Inflammatory macrophage treated with lipopolysaccharide for 4 hours (primary cell): ENCODE results near the gene RABL3.
A peak's percentile ranks its signal among the peaks of the same experiment; 100 is the strongest.
"Not testable (repeated sequence)": the region's sequence is repeated elsewhere in the genome, so short reads cannot be mapped to it uniquely, and the experiment has no call there.

Source experiments
- DNase-seq: peaks from one replicate; pipeline ENCODE4 v3.0.0-alpha.2; 2020

RABL3 gene

DNA sequence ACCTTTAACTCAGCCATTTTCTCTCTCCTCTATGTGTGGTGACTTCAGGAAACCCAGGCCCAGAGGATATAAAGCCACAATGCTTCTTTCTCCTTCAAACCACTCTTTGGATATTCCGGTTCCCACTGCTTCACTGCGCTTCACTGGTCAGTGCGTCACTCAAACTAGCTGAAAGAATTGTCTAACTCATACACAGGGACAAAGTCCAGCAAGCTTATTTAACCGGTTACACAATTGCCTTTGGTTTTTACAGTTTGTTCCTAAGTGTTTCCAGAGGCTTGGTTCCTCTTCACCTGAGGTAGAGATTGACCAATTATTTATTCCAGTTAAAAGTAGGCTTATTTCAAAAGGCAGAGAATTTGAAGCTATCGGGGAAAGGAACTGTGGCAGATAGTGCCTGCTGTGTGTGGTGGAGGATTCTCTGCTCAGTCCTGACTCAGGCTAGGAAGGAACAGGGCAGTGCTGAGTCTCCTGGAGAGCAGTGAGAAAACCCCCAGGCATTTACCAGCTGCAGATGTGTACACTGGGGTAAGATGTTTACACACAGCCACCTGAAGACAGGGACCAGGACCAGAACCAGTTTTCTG is 60.1 kb downstream of the RABL3 start, which contains the start of gene HGD:
HGD (minus strand) TSS at position 145 of the 587 bp plus-strand sequence; CDS start at position 17, 128 bp downstream.
- DNase-seq = no peak

DNA sequence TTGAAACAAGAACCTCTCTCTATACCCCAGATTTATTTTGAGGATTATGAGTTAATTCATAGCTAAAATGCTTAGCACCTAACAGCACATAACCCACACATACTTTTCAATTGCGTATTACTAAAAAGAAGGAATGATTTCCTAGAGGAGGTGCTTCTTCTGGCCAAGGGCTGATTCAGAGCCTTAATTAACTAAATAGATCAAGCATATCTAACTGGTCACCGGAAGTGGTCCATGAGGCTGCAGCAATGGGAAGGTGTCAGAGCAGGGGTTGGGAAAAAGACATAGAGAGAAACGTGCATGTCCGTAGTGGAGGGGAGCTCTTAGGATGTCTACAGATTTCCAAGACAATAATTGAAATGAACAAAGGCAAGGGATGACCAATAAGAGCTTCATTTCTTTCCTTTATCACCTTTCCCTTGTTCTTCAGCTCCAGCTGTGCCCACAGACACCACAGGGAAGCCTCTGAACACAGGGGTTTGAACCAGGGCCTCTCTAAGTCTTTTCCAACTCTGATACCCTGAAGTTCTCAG is 60.7 kb downstream of the RABL3 start:
- no peak for DNase-seq

DNA sequence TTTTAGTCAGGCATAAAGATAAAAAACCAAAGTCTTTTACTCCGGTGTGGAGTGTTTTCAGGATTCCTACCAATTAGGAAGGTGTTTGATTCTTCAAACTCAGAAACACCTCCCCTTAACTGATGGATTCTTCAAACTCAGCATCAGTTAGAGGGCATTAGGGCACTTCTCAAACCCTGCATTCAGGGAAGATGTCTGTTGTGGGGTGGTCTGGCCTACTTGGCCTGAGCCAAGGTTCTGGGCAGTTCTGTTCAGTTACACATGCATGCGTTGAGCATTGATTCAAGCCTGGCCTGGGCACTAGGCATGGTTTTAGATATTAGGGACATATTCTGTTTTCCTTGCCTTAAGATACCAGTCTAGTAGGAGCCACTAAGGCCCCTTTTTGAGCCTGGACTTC is 61.3 kb downstream of the RABL3 start:
- no peak for DNase-seq

DNA sequence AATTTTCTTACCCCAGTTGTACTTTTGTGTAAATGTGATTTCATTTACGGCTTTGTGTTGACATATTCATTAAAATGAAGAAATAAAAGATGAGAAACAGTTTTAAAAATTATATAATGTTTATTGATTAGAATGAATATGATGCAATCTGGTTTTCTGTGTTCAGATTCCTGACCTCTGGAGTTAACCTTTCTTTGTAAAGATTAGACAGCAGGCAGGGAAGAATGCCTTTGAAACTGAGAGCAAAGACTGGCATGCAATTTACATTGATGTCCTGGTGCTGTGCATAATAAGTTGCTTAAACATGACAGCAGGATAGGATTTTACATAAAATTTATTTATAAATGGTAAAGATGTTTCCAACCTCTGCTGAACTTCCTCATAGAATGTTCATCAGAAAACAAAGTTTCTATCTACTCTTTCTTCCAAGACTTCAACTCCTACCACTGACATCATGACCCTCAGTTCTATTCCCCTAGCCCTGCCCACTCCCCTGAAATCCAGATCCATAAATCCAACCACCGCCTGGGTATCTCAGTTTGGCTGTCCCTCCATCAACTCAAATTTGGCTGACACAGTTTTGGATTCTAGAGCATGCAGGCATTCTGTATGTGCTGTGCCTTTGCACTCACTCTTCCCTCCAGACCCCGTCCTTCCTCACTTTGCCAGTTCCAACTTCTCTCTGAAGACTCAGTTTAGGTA is 62.0 kb downstream of the RABL3 start:
- no peak for DNase-seq

DNA sequence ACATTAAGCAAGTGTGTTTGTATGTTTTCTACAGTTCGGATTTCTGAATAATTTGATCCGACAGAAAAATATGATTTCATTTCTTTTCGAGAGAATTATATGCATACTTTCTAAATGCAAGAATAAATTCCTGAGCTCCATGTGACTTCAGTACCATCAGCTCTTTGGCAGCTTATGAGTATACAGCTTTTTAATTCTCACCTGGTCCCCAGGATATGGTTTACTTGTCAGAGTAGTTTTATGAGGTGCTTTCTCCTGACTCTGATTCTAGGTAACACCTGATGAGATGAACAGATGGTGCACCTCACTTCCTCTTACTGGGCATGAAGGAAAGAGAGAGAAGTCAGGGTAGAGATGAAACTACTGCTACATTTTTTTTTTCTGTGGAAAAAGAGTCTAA is 63.3 kb downstream of the RABL3 start:
- no peak for DNase-seq

DNA sequence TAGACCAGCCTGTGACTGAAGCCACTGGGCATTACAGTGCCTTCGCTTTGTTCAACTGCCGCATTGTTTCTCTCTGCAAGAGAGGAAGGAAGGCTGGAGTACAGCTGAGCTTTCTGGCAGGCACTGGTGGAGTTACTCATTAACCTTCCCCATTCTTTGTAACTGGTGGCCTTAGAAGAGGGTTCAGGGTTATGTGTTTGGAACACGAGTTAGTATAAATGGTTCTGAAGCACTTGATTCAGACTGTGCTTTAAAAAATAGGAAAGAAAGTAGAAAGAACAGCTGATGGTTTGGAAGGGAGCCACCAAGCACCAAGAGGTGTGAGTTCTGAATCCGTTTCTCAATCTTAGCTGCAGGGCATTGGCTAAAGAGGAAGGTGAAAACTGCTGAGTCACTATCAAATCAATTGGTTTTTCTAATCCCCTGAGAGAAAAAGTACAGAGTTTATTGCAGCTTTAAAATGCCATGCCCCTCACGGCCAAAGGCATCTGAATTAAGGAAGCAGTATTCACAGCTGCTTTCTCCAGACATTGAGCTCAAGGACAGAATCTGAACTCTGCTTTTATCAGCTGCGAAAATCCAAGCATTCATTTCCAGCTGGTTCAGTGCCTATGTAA is 63.9 kb downstream of the RABL3 start:
- DNase-seq = peak; percentile 66

DNA sequence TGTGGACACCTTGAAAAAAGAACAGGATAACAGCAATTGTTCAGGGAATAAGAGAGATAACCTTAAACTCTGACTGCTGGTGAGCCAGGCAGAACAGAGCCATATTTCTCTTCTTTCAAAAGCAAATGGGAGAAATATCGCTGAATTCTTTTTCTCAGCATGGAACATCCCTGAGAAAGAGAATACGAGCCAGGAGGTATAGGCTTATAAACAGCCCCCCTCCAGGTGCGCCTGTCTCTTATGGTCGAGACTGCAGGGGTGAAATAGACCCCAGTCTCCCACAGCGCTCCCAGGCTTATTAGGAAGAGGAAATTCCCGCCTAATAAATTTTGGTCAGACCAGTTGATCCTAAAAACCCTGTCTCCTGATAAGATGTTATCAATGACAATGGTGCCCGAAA is 65.1 kb downstream of the RABL3 start:
- DNase-seq = not testable (repeated sequence)

DNA sequence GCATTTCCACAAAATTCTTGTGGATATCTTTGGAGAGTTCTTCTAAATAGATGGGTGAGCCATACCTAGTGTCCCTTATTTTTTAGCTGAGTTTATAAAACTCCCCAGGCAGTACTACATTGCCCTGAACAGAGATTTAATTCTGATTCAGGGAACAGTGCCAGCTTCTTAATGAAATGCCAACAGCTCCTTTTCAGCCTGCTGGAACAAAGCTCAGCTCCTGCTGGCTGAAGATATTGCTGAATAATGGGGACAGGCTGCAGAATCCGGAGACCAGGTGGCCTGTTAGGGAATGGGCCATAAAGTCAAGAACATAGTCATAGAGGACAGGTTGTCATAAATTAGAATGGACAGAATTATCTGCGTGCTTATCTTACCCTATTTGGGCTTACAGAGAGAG is 69.2 kb downstream of the RABL3 start:
- no peak for DNase-seq

DNA sequence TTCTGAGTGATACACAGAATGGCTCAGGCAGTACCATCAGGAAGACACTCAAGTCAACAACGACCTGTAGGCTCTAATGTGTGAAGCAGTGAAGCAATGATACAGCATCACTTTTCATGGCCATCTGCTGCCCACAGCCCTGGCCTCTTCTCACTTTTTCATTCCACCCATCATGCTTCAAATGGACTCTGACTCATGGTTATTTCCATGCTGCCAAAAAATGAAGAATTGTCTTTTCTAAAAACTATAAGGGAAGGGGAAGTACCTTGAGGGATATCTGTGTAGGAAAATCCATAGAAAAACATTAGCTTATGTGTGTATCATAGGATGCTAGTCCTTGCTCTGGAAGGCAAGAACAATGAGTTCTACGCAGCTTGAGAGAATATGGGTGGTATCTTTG is 71.7 kb downstream of the RABL3 start:
- peak; percentile 37 for DNase-seq

DNA sequence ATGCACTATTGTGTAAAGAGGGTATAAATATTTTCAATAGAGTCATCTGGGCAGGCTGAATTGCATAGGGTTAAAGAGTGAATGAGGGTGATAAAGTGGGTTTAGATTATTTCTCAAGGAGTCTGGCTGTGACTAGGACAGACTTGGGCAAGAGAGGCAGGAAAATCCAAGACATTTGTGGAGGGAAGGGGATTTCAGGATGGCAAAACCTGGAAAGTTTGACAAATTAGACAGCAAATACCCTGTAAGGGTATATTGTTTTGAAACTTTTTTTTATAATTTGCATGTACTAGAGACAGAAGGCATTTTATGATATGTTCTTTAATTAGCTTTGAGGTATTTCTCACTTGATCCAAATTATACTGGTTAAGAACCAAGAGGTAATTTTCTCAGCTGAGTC is 77.4 kb downstream of the RABL3 start:
- DNase-seq = peak; percentile 49

DNA sequence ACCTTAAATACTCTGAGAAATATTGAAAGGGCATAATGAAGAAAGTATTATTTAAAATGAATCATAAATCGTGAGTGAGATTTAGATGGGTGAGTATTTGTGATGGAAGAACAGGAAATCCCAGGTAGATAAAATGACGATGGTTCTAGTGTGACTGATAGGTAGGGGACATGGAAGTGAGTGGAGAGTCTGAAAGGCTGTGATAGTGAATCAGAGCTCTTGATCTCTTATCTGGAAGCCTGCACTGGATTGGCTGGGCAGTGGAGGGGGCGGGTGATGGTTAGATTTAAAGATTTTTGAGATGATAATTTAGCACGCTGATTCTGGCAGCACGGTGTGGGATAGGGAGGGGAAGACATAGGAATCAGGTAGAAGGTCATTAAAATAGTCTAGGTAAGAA is 80.4 kb downstream of the RABL3 start:
- no peak for DNase-seq

DNA sequence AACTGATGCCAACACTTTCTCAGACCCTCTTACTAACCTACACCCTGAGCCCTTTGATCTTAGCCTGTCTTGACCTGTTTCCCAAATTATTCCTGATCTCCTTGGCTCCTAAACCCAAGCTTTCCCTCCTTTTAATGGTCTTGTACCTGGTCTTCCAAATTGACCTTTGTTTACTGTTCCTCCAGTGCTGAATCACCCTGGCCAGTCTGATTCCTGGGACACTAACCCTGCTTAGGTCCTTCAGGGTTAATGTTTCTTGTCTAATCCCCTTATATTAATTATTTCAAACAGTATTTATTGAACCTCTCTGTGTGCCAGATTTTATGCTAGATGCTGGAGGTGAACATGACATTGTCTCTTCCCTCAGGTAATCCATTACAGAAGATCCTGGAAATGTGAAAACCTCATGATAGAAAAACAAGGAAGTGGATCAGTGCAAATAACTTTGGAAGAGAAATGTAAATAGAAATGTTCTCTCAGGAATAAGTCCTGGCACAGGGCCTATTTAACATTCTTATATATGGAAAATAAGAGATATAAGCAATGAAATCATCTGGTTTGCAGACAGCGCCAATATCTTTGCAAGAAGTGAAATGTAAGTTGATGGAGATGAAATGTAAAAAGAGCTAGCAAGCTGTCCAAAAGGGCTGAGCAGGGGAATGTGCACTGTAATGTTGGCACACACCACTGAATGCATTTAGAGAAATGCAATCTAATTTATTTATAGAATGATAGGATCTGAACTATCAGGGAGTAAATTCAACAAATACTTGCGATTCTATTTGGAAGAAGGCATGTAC is 81.0 kb downstream of the RABL3 start:
- DNase-seq = no peak

DNA sequence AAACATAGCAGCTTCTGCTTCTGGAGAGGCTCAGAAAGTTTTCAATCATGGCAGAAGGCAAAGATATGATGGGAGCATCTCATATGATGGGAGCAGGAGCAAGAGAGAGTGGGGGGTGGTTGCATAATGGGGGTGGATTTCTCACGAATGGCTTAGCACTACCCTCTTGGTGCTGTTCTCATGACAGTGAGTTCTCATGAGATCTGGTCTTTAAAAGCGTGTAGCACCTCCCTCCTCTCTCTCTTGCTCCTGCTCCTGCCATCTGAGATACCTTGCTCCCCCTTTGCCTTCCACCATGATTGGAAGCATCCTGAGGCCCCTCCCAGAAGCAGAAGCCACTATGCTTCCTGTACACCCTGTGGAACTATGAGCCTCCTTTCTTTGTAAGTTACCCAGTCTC is 82.5 kb downstream of the RABL3 start:
- DNase-seq = no peak

DNA sequence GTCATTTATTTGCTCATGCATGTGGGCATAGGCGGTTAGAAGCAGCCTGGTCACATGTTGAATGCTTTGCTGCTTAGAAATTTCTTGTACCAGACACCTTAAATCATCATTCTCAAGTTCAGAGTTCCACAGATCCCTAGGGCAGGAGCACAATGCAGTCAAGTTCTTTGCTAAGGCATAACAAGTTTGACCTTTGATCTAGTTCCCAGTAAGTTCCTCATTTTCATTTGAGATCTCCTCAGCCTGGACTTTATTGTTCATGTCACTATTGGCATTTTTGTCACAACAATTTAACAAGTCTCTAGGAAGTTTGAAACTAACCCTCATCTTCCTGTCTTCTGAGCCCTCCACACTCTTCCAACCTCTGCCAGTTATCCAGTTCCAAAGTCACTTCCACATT is 83.0 kb downstream of the RABL3 start:
- peak; percentile 48 for DNase-seq

DNA sequence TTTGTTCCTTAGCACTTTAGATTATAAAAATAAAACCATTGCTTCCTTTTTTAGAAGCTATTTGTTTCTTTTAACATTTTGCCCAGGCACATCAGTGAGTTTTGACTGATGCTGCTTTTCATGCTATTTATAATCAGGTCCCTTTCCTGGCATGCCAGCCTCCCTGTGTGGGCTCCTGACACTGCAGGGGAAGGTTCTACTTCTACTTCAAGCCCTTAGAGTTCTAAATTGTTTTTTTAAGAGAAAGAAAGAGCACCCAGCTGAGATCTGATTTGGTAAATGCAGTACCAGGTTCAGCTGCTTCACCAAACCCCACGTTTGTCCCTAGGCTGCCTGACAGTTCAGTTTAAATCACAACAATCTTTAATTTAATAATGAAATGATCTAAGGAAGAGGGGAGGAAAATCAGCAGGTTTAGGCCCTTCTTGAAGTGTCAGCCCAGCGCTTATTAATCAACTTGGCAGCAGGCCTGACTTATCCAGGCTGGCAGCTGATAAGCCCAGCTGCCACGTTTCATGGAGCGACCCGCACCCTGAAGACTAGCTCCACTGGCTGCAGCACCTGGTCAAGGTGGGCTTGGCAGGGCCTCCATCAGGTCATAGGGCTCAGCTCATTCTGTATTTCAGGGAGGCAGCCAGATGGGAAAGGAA is 89.3 kb downstream of the RABL3 start:
- no peak for DNase-seq

DNA sequence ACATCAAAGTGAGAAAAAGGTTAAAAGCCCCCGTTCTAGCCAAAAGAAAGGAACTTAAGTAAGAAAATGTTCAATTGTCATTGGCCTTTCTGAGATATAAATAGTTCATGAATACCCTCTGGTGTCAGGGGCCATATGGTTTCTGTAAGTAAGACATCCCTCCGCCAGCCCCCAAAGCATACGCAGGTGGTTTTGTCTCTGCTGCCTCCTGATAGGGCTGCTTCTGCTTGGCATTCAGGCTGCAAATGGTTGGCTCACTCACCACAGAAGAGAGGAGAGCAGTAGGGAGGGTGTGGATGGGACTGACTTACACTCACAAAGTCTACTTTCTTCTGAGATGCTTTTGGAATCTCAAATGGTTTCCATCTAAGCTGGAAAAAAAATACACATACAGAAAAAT is 90.0 kb downstream of the RABL3 start:
- DNase-seq = no peak

DNA sequence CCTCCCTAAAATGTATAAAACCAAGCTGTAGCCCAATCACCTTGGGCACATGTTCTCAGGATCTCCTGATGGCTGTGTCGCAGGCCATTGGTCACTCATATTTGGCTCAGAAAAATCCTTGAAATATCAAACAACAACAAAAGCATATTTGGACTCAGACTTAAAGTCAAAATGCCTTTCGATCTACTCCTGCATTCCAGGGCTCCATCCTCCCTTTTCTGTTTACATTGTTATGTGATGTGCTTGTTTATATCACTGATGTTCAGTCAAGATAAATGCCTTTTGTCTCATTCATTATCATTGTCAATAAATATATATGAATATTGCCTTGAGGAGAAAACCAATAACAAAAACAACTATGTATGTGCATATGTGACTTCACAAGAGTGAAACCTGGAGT is 92.0 kb downstream of the RABL3 start:
- no peak for DNase-seq

DNA sequence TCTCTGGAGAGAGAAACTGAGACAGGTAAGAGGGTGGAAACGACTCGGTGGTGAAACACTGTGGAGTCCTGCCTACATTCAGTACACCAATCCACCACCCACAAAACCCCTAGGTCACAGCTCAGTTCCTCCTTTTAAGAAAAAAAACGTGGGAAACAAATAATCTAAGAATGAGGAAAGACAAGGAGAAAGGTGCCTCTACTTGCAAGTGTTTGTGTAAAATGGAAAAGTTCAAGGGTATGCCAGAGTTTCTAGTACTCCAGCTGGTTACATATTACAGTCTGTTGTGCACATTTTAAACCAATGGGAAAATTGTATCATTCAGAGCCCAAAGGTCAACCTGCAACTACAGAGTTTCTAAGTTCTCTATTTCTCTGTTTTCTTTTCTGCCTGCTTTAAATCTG is 92.5 kb downstream of the RABL3 start:
- DNase-seq = peak; percentile 70

DNA sequence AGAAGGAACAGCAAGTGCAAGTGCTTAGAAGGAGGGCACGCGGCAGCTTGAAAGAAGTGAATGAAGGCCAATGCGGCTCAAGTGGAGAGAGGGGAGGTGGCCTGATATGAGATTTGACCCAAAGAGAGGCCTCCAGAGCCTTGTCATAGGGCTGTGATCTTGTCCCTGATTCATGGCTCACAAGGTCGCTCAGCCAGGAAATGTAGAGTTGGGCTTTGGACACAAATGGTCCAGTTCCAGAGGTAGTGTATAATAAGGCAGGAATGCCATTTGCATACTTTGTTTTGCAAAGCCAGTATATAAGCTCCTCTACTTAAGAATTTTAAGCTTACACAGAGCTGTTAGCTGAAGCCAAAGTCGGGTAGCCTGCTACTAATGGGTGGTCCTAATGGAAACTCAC is 94.0 kb downstream of the RABL3 start:
- no peak for DNase-seq

DNA sequence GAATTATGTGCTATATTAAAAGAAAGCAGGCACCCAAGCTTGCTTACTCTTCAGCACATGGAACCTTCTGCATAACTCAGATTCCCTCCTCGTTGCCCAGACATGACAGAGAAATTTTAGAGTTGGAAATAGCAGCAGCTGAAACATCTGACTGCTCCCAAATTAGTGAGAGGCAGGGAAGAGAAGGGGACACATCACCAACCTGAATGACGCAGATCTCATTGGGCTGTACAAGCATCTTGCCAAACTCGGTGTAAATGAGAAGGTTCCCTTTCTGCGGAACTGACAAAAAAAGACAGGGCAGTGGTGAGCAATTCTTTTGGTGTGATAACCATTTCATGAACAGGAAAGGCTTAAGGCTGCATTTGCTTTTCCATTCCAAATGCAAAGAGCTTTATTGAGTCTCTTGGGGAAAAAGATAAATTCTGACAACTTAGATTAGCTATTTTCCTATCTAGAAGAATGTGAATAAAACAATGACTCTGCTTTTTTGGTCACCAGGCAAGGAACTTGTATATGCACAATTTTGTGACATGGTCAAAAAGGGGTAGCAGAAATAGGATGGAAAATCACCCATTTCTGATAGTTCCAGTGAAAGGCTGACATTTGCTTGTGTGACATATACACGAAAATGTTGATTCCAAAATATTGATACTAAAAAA is 95.4 kb downstream of the RABL3 start:
- peak; percentile 39 for DNase-seq

DNA sequence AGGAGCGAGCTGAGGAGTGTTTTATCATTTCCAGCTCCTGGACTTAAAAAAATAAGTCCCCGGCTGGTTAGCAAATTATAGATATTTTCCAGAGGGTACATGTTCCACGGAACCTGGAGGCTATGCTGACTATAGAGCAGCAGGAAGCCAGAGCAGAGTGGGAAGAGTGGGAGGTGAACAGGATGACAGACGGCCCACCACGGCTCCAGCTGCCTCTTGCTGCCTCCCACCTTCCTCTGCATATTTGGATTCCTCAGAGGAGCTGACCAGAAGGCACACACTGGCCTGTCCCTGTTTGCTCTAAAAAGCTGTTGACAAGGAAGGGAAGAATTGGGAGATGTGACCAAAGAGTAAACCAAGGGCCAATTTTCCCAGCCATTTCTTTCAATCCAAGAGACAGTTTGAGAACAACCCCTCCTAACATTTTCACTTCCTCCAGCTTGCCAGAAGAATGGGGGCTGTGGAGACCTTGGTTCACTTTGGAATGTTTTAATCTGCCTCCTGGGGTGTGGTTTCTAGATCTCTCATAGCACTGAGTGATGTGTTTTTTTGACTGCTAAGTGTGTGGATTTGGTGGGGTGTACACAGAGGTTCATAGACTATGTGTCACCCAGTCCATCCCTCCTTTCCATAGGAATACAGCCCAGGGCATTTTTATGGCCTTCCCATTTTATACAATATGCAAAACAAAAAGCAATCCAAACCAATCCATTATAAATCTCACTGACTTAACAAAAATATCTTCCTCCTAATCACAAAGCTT is 97.1 kb downstream of the RABL3 start:
- peak; percentile 64 for DNase-seq
